HG03095 (cell line): ENCODE results near the gene MRGPRX2.

Experiments used
- ATAC-seq: cut with Tn5 transposase; IDR thresholded peaks from one replicate; pipeline ENCODE4 v1.9.1; 2021; ENCODE audit warnings: moderate library complexity; ENCODE audit not compliant: unreplicated experiment

MRGPRX2 gene

GRCh38 chr11:19076744-19077589 is 16.4 kb upstream of the MRGPRX2 start:
- ATAC-seq, result peak; percentile 70

GRCh38 chr11:19075636-19076035 is 15.1 kb upstream of the MRGPRX2 start:
- ATAC-seq, result no peak

GRCh38 chr11:19073454-19074415 is 13.2 kb upstream of the MRGPRX2 start:
- no peak for ATAC-seq

- ATAC-seq, result no peak
Measured at GRCh38 chr11:19072464-19072863, 11.9 kb upstream of the MRGPRX2 start.

- ATAC-seq, result peak; percentile 90
Measured at GRCh38 chr11:19071255-19071654, 10.7 kb upstream of the MRGPRX2 start.

- no peak for ATAC-seq
Measured at GRCh38 chr11:19059833-19060232, 684 bp downstream of the MRGPRX2 start.

- ATAC-seq, result no peak
Measured at GRCh38 chr11:19055905-19056304, 4.6 kb downstream of the MRGPRX2 start.

GRCh38 chr11:19055016-19055415 is 5.5 kb downstream of the MRGPRX2 start:
- ATAC-seq, result no peak

- ATAC-seq, result no peak
Measured at GRCh38 chr11:19053909-19054308, 6.6 kb downstream of the MRGPRX2 start.

GRCh38 chr11:19050281-19050680 is 10.2 kb downstream of the MRGPRX2 start:
- ATAC-seq, result no peak

- ATAC-seq, result no peak
Measured at GRCh38 chr11:19049351-19049750, 11.2 kb downstream of the MRGPRX2 start.

GRCh38 chr11:19040051-19040450 is 20.5 kb downstream of the MRGPRX2 start:
- no peak for ATAC-seq

- no peak for ATAC-seq
Measured at GRCh38 chr11:19039409-19039808, 21.1 kb downstream of the MRGPRX2 start.

GRCh38 chr11:19032990-19033389 is 27.5 kb downstream of the MRGPRX2 start:
- no peak for ATAC-seq

- ATAC-seq, result no peak
Measured at GRCh38 chr11:19027829-19028595, 32.5 kb downstream of the MRGPRX2 start.

- ATAC-seq, result no peak
Measured at GRCh38 chr11:19026862-19027261, 33.7 kb downstream of the MRGPRX2 start.

GRCh38 chr11:19025481-19026406 is 34.8 kb downstream of the MRGPRX2 start:
- no peak for ATAC-seq

- no peak for ATAC-seq
Measured at GRCh38 chr11:19020831-19021230, 39.7 kb downstream of the MRGPRX2 start.

- ATAC-seq, result no peak
Measured at GRCh38 chr11:19018901-19019300, 41.6 kb downstream of the MRGPRX2 start.
